ENCODE measurements around the gene SDE2.
"Not testable (repeated sequence)": the region's sequence is repeated elsewhere in the genome, so short reads cannot be mapped to it uniquely, and the experiment has no call there.

Gene SDE2

GRCh38 chr1:225936523-225936922 is 62.6 kb downstream of the SDE2 start:
- H3K4me1 ChIP-seq (ENCODE audit: control extremely low read depth in 1 of 4, control insufficient read depth in 4 of 4, insufficient read depth in 4 of 4, low read length in 3 of 4), result peaks cover 0 to 3% (median 1%) of the 10 kb centered on the region in 4 experiments
- ChIA-PET POLR2A (no interaction called here), CTCF (interaction anchor here (1.2 to 3.1 kb wide), 4 partner anchors 15 to 165 kb away, joined by 3 to 16 read pairs (median 5); partner anchors contain the start of gene TMEM63A)
- no peaks in the 10 kb centered on the region for H3K36me3 ChIP-seq (ENCODE audit: control insufficient read depth in 4 of 4, insufficient read depth in 4 of 4, low read length in 3 of 4)
- no peak overlapping the region for H3K4me3 ChIP-seq (ENCODE audit: control insufficient read depth in 1 of 7, extremely low read depth in 1 of 7, insufficient read depth in 4 of 7, low read depth in 2 of 7, low read length in 6 of 7)
- no peak overlapping the region for H3K27ac ChIP-seq (ENCODE audit: insufficient read depth in 1 of 2, low read depth in 1 of 2, low read length in 2 of 2, poor library complexity in 1 of 2, severe bottlenecking in 2 of 2)
- 57% methylated on average over 1 of the region's 3 CpGs for WGBS (ENCODE audit: insufficient coverage)
- no peaks in the 10 kb centered on the region for H3K9me3 ChIP-seq (ENCODE audit: control extremely low read depth in 1 of 5, control insufficient read depth in 4 of 5, insufficient read depth in 2 of 5, low read depth in 1 of 5, low read length in 4 of 5)
- no peaks in the 10 kb centered on the region for H3K27me3 ChIP-seq (replicated peaks in 2 of 5; ENCODE audit: control insufficient read depth in 4 of 5, insufficient read depth in 5 of 5, low read length in 4 of 5)
- DNase-seq, result no peak

GRCh38 chr1:225936086-225936485 is 63.1 kb downstream of the SDE2 start:
- WGBS (ENCODE audit: insufficient coverage), result 100% methylated on average over 7 of the region's 8 CpGs
- H3K36me3 ChIP-seq (ENCODE audit: control insufficient read depth in 4 of 4, insufficient read depth in 4 of 4, low read length in 3 of 4); H3K4me3 ChIP-seq (ENCODE audit: control insufficient read depth in 1 of 7, extremely low read depth in 1 of 7, insufficient read depth in 4 of 7, low read depth in 2 of 7, low read length in 6 of 7); H3K27ac ChIP-seq (ENCODE audit: insufficient read depth in 1 of 2, low read depth in 1 of 2, low read length in 2 of 2, poor library complexity in 1 of 2, severe bottlenecking in 2 of 2); DNase-seq; H3K9me3 ChIP-seq (ENCODE audit: control extremely low read depth in 1 of 5, control insufficient read depth in 4 of 5, insufficient read depth in 2 of 5, low read depth in 1 of 5, low read length in 4 of 5); POLR2A ChIA-PET; H3K4me1 ChIP-seq (ENCODE audit: control extremely low read depth in 1 of 4, control insufficient read depth in 4 of 4, insufficient read depth in 4 of 4, low read length in 3 of 4); H3K27me3 ChIP-seq (replicated peaks in 2 of 5; ENCODE audit: control insufficient read depth in 4 of 5, insufficient read depth in 5 of 5, low read length in 4 of 5): not testable (repeated sequence)
- CTCF ChIA-PET, result interaction anchor here (1.2 to 3.1 kb wide), 4 partner anchors 9 to 164 kb away, joined by 3 to 16 read pairs (median 6); no protein-coding TSS in a partner anchor

DNA sequence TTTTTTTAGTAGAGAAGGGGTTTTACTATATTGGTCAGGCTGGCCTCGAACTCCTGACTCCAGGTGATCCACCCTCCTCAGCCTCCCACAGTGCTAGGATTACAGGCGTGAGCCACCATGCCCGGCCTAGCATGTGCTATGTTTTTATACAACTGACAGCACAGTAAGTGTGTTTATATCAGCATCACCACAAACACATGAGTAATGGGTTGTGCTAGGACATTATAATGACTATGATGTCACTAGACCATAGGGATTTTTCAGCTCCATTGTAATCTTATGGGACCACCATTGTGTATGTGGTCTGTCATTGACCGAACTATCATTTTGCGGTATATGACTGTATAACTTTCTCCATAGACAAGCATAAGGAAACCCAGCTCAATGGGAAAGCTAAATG is 64.4 kb downstream of the SDE2 start:
- WGBS (ENCODE audit: insufficient coverage), result 100% methylated on average over 1 of the region's 5 CpGs
- Histone ChIP-seq H3K4me3 (ENCODE audit: control insufficient read depth in 1 of 7, extremely low read depth in 1 of 7, insufficient read depth in 4 of 7, low read depth in 2 of 7, low read length in 6 of 7) (no peak overlapping the region), H3K4me1 (ENCODE audit: control extremely low read depth in 1 of 4, control insufficient read depth in 4 of 4, insufficient read depth in 4 of 4, low read length in 3 of 4) (peaks cover 0 to 3% (median 1%) of the 10 kb centered on the region in 4 experiments), H3K36me3 (ENCODE audit: control insufficient read depth in 4 of 4, insufficient read depth in 4 of 4, low read length in 3 of 4) (no peaks in the 10 kb centered on the region), H3K27me3 (replicated peaks in 2 of 5; ENCODE audit: control insufficient read depth in 4 of 5, insufficient read depth in 5 of 5, low read length in 4 of 5) (no peaks in the 10 kb centered on the region), H3K27ac (ENCODE audit: insufficient read depth in 1 of 2, low read depth in 1 of 2, low read length in 2 of 2, poor library complexity in 1 of 2, severe bottlenecking in 2 of 2) (no peak overlapping the region), H3K9me3 (ENCODE audit: control extremely low read depth in 1 of 5, control insufficient read depth in 4 of 5, insufficient read depth in 2 of 5, low read depth in 1 of 5, low read length in 4 of 5) (no peaks in the 10 kb centered on the region)
- DNase-seq, result no peak
- ChIA-PET POLR2A (no interaction called here), CTCF (interaction anchor here (0.9 to 2.6 kb wide), 2 partner anchors 10 to 19 kb away, joined by 5 to 9 read pairs; no protein-coding TSS in a partner anchor)

DNA sequence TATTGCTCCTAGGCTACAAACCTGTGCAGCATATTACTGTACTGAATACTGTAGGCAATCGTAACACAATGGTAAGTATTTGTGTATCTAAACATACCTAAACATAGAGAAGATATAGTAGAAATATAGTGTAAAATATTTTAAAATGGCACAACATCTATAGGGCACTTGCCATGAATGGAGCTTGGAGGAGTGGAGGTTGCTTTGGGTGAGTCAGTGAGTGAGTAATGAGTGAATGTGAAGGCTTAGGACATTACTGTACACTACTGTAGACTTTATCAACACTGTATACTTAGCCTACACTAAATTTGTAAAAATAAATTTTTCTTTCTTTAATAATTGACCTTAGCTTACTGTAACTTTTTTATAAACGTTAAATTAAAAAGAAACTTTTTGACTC is 66.1 kb downstream of the SDE2 start:
- Histone ChIP-seq H3K9me3 (ENCODE audit: control extremely low read depth in 1 of 5, control insufficient read depth in 4 of 5, insufficient read depth in 2 of 5, low read depth in 1 of 5, low read length in 4 of 5) (no peaks in the 10 kb centered on the region), H3K4me1 (ENCODE audit: control extremely low read depth in 1 of 4, control insufficient read depth in 4 of 4, insufficient read depth in 4 of 4, low read length in 3 of 4) (peaks cover 0 to 10% (median 7%) of the 10 kb centered on the region in 4 experiments), H3K36me3 (ENCODE audit: control insufficient read depth in 4 of 4, insufficient read depth in 4 of 4, low read length in 3 of 4) (no peaks in the 10 kb centered on the region), H3K27me3 (replicated peaks in 2 of 5; ENCODE audit: control insufficient read depth in 4 of 5, insufficient read depth in 5 of 5, low read length in 4 of 5) (no peaks in the 10 kb centered on the region), H3K4me3 (ENCODE audit: control insufficient read depth in 1 of 7, extremely low read depth in 1 of 7, insufficient read depth in 4 of 7, low read depth in 2 of 7, low read length in 6 of 7) (no peak overlapping the region), H3K27ac (ENCODE audit: insufficient read depth in 1 of 2, low read depth in 1 of 2, low read length in 2 of 2, poor library complexity in 1 of 2, severe bottlenecking in 2 of 2) (no peak overlapping the region)
- DNase-seq, result no peak
- no CpG with 5 or more reads among the region's 2 CpGs for WGBS (ENCODE audit: insufficient coverage)
- ChIA-PET POLR2A (no interaction called here), CTCF (interaction anchor here (0.6 to 0.7 kb wide), 2 partner anchors 73 to 1016 kb away, joined by 3 read pairs; no protein-coding TSS in a partner anchor)
